ENCODE data around the gene TMEM44. TPM values are rescaled to one million over a fixed set of nuclear protein-coding genes. Genes with fewer than 3 reads are reported as not detected.

TMEM44 gene
- total RNA-seq, 1 experiment from 2014 or later: 70.1 TPM

GRCh38 chr3:194675081-194675640 lies 41.9 kb upstream of the TMEM44 start:
- TF ChIP-seq, protein P1, sequence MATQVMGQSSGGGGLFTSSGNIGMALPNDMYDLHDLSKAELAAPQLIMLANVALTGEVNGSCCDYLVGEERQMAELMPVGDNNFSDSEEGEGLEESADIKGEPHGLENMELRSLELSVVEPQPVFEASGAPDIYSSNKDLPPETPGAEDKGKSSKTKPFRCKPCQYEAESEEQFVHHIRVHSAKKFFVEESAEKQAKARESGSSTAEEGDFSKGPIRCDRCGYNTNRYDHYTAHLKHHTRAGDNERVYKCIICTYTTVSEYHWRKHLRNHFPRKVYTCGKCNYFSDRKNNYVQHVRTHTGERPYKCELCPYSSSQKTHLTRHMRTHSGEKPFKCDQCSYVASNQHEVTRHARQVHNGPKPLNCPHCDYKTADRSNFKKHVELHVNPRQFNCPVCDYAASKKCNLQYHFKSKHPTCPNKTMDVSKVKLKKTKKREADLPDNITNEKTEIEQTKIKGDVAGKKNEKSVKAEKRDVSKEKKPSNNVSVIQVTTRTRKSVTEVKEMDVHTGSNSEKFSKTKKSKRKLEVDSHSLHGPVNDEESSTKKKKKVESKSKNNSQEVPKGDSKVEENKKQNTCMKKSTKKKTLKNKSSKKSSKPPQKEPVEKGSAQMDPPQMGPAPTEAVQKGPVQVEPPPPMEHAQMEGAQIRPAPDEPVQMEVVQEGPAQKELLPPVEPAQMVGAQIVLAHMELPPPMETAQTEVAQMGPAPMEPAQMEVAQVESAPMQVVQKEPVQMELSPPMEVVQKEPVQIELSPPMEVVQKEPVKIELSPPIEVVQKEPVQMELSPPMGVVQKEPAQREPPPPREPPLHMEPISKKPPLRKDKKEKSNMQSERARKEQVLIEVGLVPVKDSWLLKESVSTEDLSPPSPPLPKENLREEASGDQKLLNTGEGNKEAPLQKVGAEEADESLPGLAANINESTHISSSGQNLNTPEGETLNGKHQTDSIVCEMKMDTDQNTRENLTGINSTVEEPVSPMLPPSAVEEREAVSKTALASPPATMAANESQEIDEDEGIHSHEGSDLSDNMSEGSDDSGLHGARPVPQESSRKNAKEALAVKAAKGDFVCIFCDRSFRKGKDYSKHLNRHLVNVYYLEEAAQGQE (IDR thresholded peaks at IDR 0.05; ENCODE audit: insufficient read depth in 1 of 2, low read depth in 2 of 2, low read length in 1 of 2): no peak
- TF ChIP-seq TCF7L2 (IDR thresholded peaks at IDR 0.05; ENCODE audit: low read depth, low read length) (no peak), CTCF (IDR thresholded peaks at IDR 0.05) (no peak), POLR2AphosphoS5 (IDR thresholded peaks at IDR 0.05; ENCODE audit: low read depth, low read length) (no peak), SIN3A (IDR thresholded peaks at IDR 0.05; ENCODE audit: borderline replicate concordance, insufficient read depth, low read depth, low read length) (no peak)
- CTCF ChIA-PET: no interaction called here
- intact Hi-C loops (cut with micrococcal nuclease; ENCODE audit: unreplicated experiment): no loop called here
- H3K9me3 ChIP-seq (ENCODE audit: control insufficient read depth, insufficient read depth, low read depth, low read length): no peaks in the 10 kb centered on the region
- DNase-seq (ENCODE audit: low read depth, low spot score) (no peak), ATAC-seq (no peak)
- H3K4me1 ChIP-seq (ENCODE audit: control insufficient read depth, insufficient read depth, low read length): peaks cover 16% of the 10 kb centered on the region
- in situ Hi-C loops (cut with HindIII; ENCODE audit: low pct_unique_long_range_greater_than_20kb, low sequenced_read_pairs): no loop called here
- BruUV-seq (replicated peaks): no TSS peak
- peak overlapping the region; percentile 41 for H3K27ac ChIP-seq (ENCODE audit: low read length)
- H3K36me3 ChIP-seq (ENCODE audit: control insufficient read depth, insufficient read depth, low read length): peaks cover 2% of the 10 kb centered on the region
- POLR2A ChIA-PET: interaction anchor here (0.7 kb wide), 1 partner anchor 586 kb away, joined by 4 read pairs; no protein-coding TSS in a partner anchor
- no peaks in the 10 kb centered on the region for H3K27me3 ChIP-seq (ENCODE audit: control insufficient read depth, insufficient read depth, low read length)
- H3K4me3 ChIP-seq (ENCODE audit: low read depth in 2 of 2, low read length in 2 of 2): peak overlapping the region in 1 of 2 experiments; percentile 19; a peak in 1 of 4 replicates

DNA sequence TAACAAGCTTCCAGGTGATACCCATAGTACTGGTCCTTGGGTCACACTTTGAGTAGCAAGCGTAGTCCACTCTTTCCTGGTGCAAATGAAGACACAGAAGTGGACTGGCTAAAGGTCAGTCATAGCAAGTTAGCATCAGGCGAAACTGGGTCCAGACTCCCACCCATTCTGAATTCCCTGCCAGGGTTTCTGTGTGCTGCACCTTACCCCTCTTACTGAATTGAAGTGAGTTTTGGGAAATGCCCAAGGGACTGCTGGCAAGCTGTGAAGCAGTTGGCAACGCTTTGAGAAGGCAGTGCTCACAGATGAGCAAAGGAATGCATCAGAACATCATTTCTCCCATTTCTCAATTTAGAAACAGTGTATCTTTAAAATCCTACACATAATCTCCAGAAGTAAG lies 40.5 kb upstream of the TMEM44 start:
- ATAC-seq (no peak), DNase-seq (ENCODE audit: low read depth, low spot score) (no peak)
- POLR2A ChIA-PET: no interaction called here
- intact Hi-C loops (cut with micrococcal nuclease; ENCODE audit: unreplicated experiment): no loop called here
- in situ Hi-C loops (cut with HindIII; ENCODE audit: low pct_unique_long_range_greater_than_20kb, low sequenced_read_pairs): no loop called here
- H3K4me1 ChIP-seq (ENCODE audit: control insufficient read depth, insufficient read depth, low read length): peaks cover 17% of the 10 kb centered on the region
- BruUV-seq (replicated peaks): no TSS peak
- H3K27me3 ChIP-seq (ENCODE audit: control insufficient read depth, insufficient read depth, low read length): no peaks in the 10 kb centered on the region
- CTCF ChIA-PET: no interaction called here
- H3K27ac ChIP-seq (ENCODE audit: low read length): no peak overlapping the region
- peaks cover 8% of the 10 kb centered on the region for H3K36me3 ChIP-seq (ENCODE audit: control insufficient read depth, insufficient read depth, low read length)
- H3K4me3 ChIP-seq (ENCODE audit: low read depth in 2 of 2, low read length in 2 of 2): no peak overlapping the region
- H3K9me3 ChIP-seq (ENCODE audit: control insufficient read depth, insufficient read depth, low read depth, low read length): no peaks in the 10 kb centered on the region
- TF ChIP-seq SIN3A (IDR thresholded peaks at IDR 0.05; ENCODE audit: borderline replicate concordance, insufficient read depth, low read depth, low read length) (no peak), TCF7L2 (IDR thresholded peaks at IDR 0.05; ENCODE audit: low read depth, low read length) (no peak), POLR2AphosphoS5 (IDR thresholded peaks at IDR 0.05; ENCODE audit: low read depth, low read length) (no peak), CTCF (IDR thresholded peaks at IDR 0.05) (no peak)
- TF ChIP-seq, protein P1 (IDR thresholded peaks at IDR 0.05; ENCODE audit: insufficient read depth in 1 of 2, low read depth in 2 of 2, low read length in 1 of 2): no peak
